Peyer's patch (tissue), 4 donors: ENCODE data around the gene RABL3.

ENCODE experiments used
- POLR2A ChIP-seq, 2 donors: fragments of 450-650 bp; IDR thresholded peaks; one replicate each; pipeline ENCODE4 v1.5.1; 2017; ENCODE audit warnings: antibody characterized with exemption in 2 of 2, mild to moderate bottlenecking in 2 of 2, moderate library complexity in 2 of 2
- TF ChIP-seq, protein P1 (sequence below), 6 experiments: fragments of 450-650 bp in 4 of 6; fragments of 200-600 bp in 2 of 6; sonication (generic) in 1 of 6; IDR thresholded peaks; one replicate each; pipeline ENCODE4 v1.5.1; 2017 to 2019; ENCODE audit warnings: antibody characterized with exemption in 6 of 6, mild to moderate bottlenecking in 3 of 6, moderate library complexity in 1 of 6

- TF ChIP-seq, protein P1, sequence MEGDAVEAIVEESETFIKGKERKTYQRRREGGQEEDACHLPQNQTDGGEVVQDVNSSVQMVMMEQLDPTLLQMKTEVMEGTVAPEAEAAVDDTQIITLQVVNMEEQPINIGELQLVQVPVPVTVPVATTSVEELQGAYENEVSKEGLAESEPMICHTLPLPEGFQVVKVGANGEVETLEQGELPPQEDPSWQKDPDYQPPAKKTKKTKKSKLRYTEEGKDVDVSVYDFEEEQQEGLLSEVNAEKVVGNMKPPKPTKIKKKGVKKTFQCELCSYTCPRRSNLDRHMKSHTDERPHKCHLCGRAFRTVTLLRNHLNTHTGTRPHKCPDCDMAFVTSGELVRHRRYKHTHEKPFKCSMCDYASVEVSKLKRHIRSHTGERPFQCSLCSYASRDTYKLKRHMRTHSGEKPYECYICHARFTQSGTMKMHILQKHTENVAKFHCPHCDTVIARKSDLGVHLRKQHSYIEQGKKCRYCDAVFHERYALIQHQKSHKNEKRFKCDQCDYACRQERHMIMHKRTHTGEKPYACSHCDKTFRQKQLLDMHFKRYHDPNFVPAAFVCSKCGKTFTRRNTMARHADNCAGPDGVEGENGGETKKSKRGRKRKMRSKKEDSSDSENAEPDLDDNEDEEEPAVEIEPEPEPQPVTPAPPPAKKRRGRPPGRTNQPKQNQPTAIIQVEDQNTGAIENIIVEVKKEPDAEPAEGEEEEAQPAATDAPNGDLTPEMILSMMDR (IDR thresholded peaks at IDR 0.05) = no peak
- no peak for TF ChIP-seq POLR2A (IDR thresholded peaks at IDR 0.05)
Measured at GRCh38 chr3:120684896-120685295, 57.4 kb downstream of the RABL3 start.
